T-helper 22 cell (primary cell): Measurements from ENCODE around the gene NRSN2.
A peak's percentile ranks its signal among the peaks of the same experiment; 100 is the strongest.
"Not testable (repeated sequence)": the region's sequence is repeated elsewhere in the genome, so short reads cannot be mapped to it uniquely, and the experiment has no call there.

Experiments
- DNase-seq: peaks from one replicate; pipeline ENCODE4 v3.0.0-alpha.2; 2020; ENCODE audit warnings: low read depth

The NRSN2 gene

DNA sequence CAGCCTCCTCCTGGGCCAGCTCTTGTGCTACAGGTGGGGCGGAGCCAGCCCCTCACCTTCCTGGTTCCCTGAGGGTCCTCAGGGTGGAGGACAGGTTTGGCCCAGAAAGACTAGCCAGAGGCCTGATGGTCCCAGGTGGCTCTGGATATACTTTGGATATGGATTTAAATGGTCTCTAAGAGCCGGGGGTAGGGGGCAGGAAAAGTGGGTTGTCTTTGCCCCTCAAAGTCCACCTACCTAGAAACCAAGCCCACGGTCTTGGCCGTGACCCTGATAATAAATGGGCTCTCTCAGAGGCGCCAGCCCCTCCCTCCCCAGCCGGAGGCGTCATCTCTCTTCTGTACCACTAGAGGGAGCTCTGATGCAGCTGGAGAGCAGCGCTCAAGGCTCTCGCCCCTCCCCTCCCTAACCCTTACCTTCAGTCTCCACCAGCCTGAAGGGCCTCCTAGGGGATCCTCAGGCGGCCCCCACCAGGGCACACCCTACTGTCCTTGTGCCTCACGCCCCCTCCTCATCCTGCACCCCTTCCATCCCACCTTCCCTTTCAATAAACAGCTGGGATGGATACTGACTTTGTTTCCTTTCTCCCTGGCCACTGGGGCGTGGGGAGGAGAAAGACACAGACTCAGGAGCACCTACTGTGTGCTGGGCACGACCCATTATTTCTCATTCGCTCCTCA, 7.5 kb downstream of the NRSN2 start:
- peak; percentile 51 for DNase-seq

- DNase-seq = not testable (repeated sequence)
These were observed 9.2 kb downstream of the NRSN2 start for GRCh38 chr20:356154-356553.

GRCh38 chr20:356745-357144, 9.8 kb downstream of the NRSN2 start:
- DNase-seq = no peak

DNA sequence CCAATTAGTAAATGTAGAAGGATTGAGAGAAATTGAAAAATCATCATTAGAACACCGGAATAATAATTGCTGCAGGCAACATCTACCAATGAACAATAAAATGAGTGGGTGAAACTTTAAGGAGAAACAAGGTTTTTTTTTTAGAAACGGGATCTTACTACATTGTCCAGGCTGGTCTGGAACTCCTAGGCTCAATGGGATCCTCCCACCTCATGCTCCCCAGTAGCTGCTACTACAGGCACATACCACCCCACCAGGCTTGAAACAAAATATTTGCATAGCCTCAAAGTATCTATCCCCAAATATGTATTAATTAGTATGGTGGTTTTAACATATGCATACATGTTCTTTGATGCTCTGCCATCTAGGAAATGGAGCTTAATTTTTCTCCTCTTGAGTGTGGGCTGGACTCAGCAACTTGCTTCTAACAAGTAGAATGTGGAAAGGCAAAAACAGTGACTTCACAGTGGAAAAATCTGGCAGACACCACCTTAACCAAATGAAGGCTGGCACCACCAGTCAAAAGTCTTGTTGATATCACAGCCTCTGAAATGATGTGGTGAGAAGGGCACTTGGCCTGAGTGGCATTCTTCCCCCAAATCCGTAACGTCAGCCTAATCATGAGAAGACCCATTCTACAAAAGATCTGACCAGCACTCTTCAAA, 12.1 kb downstream of the NRSN2 start:
- no peak for DNase-seq

DNA sequence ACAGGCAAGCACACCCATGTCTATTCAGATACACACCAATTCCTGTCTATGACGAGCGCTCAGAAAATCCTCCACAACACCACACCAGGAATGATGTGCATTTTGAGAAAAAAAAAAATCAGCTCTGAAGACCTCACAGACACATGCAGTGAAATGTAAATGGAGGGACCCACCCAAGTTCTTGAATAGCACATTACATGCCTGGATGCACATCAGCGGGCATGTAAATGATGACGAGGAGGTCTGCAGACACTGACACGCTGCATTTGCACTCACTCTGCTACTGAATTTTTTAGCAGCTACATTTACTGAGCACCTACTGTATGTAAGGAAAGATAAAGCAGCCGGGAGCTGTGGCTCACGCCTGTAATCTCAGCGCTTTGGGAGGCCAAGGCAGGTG, 14.7 kb downstream of the NRSN2 start:
- no peak for DNase-seq

DNA sequence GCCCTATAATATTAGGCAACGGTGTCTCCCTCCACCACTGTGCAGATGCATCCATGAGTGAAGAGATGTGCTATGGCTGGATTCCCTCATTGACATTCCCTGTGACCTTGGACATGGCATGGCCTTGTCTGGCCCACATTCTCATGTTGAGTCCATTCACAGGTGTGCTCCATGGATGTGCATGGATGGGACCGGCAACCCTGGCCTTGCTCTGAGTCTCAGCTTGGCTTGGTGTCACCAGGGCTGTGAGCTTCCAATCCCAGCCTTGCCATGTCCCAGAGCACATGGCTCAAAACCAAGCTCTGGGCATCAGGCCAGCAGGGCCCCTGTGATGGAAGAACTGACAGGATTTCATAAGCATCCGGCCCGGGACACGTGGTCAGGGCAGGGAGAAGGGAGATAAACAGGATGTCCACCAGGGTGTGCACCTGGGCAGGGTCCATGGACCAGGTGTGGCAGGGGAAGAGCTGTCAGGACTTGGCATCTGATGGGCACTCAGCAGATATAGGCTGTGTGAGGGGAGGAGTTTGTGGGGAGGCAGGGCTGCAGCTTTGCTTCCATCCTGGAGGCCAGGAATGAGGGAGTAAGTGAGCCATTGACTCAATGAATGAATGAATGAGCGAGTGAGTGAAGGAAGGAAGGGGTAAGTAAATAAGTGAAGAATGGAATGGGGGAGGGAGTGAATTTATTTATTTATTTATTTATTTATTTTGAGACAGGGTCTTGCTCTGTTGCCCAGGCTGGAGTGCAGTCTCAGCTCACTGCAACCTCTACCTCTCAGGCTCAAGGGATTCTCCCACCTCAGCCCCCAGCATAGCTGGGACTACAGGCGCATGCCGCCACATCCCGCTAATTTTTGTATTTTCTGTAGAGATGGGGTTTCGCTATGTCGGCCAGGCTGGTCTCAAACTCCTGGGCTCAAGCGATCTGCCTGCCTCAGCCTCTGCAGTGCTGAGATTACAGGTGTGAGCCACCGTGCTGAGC, 15.7 kb downstream of the NRSN2 start:
- DNase-seq = no peak

DNA sequence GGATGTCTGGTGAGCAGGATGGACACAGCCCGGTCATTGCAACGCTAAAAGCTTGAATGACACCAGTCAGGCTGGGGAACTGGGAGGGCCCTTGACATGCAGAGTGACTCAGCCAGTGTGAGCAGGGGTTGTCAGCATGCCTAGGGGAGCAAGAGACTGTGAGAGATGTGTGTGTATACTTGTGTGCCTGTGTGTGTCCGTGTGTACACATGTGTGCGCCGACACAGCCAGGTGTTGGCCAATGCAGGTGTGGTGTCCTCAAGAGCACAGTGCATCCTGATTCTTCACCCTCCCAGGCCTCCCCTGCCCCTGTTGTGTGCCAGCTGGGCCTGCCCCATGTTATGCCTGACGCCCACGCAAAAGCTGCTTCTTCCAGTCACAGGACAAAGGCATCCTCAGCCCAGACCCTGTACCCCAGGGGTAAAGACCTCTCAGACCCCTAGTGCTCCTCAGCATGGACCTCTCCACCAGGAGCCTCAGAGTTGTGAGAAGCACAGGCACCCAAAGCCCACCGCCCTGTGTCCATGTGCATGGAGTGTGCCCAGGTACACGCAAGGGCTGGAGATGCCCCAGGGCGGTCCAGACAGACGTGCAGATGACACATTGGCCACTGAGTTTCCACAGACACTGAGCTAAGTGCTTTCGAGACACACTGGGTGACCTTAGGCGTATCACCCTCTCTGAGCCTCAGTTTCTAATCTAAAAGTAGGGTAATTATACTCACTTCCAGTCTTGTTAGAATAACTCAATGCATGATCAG, 16.6 kb downstream of the NRSN2 start:
- no peak for DNase-seq

DNA sequence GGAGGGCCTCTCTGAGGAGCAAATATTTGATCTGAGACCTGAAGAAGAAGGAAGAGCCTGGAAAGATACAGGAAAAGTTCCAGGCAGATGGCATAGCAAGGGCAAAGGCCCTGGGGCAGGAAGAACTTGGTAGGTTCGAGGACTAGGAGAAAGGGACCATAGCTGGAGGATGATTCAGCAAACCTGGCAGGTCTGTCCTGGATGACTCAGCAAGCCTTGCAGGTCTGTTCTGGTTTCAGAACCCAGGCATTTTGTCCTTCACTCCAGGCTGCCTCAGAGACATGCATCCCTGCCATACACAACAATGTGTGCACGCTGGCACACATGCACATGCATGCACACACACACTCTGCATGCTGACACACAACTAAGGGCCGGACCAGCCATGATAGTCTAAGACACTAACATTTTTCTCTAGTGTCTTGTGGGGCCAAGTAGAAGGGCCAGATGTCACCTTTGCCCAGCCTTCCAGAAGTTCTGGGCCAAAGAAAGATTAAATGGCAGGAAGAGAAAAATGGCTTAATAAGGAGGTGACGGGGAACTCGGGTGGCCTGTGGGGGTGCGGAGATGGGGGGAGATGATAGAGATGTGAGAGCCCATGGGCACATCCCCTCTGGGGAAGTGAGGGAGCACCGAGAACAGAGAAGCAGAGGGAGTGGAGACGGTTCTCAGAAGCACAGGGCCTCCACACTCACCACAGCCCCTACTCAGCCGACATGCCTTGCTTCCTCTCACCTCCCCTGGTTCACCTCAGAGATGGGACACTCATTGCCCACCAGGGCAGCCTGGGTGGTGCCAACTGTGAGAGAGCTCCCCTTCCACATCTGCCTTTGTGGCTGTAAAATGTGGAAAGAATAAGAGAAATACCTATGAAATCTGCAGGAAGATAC, 18.2 kb downstream of the NRSN2 start:
- no peak for DNase-seq

GRCh38 chr20:366041-366718, 19.3 kb downstream of the NRSN2 start:
- DNase-seq = no peak

GRCh38 chr20:366719-367485, 20.0 kb downstream of the NRSN2 start:
- DNase-seq = no peak

- no peak for DNase-seq
These were observed 20.6 kb downstream of the NRSN2 start for GRCh38 chr20:367486-367887.

DNA sequence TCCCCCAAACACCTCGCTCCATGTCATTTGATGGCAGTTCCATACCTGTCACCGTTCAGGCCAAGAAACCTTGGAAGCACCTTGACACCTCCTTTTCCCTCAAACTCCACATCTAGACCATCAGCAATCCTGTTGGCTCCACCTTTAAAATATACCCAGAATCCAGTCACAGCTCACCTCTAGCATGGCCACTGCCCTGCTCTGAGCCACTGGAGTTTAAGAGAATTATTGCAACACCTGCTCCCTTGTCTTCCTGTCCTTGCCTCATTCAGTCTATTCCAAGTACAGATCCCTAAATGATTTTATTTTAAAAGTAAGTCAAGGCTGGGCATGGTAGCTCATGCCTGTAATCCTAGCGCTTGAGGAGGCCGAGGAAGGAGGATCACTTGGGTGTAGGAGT, 22.0 kb downstream of the NRSN2 start:
- no peak for DNase-seq

GRCh38 chr20:370151-370600, 23.3 kb downstream of the NRSN2 start:
- no peak for DNase-seq

DNA sequence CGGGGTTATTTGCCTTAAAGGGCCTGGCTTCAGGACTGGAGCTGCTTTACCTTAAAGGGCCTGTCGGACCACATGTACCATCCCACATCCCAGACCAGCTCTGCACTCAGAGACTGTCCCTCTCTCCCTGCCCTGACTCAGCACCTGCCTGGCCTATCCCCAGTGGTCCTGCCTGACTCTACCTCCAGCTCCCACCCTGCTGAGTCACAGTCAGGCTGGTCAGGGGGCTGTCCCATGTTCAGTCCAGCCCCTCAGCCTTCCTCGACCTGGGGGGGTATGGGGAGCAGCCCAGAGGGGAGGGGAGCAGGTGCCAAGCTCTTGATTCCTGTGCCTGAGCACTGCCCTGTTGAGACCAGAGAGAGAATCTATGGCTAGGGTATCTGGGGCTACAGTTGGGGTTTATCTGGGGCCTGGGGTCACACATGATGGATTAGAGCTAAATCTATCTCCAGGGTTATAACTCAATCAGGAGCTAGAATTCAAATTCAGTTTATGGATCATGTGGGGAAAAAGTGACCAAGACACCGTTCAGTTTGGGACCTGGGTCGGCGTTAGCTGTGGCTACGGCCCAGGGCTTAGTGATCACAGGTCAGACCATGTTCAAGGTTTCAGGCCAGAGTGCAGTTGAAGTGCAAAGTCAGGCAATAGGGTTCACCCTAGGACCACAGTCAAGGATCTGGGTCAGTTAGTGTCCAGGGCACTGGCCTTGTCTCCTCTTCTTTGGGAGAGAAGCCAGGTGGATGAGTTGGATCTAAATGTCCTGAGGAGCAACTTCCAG, 24.3 kb downstream of the NRSN2 start:
- no peak for DNase-seq

DNA sequence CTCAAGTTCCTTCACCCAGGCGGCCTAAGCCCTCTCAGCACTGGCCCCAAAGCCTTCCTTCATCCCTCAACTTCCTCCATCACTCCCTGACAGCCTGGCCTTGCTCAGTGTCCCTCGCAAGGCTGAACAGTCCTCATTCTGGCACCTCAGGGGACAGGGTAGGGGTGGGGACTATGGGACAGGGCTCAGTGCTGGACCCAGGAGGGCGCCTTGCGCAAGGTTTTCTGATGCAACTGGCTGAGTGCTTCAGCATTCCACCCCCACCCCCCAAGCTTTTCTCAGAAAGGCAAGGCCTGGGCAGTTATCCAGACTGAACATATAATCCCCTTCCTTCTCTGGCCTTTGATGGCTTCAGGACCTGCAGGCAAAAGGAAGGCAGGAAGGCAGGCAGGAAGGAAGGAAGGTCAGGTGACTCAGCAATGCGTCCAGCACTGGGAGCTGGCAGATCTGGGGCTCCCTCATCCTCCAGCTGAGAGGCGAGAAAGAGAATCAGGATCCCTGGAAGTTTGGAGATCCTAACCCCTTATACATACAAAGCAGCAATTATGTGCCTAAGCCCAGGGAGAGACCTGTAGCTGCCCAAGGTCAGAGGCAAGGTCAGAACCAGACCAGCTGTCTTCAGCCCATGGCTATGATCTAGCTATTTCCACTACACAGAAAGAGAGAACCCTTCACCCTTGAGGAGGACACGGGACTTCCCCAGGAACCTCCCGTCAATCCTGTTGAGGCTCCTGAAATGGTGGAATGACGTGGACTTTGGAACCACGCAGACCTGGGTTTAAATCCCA, 25.0 kb downstream of the NRSN2 start:
- no peak for DNase-seq

GRCh38 chr20:372543-373082, 25.7 kb downstream of the NRSN2 start:
- DNase-seq = not testable (repeated sequence)

GRCh38 chr20:373171-373890, 26.4 kb downstream of the NRSN2 start:
- no peak for DNase-seq
